Heart left ventricle (tissue), 13 donors: ENCODE measurements around the gene CYP20A1.
A peak's percentile ranks its signal among the peaks of the same experiment; 100 is the strongest.

Source experiments
- CTCF ChIP-seq, 12 donors: fragments of 200-600 bp; sonication (generic) in 4 of 12; IDR thresholded peaks; one replicate each; pipeline versions ENCODE4 v1.5.0 to v1.8.0; 2018 to 2022; ENCODE audit warnings: antibody characterized with exemption in 12 of 12, mild to moderate bottlenecking in 5 of 12
- POLR2A ChIP-seq, 2 donors: fragments of 450-650 bp; IDR thresholded peaks; one replicate each; pipeline ENCODE4 v1.6.1; 2017; ENCODE audit warnings: antibody characterized with exemption in 2 of 2, mild to moderate bottlenecking in 2 of 2, moderate library complexity in 2 of 2
- donor health status: ischemic (EF 13 %, LVEDD 7.1; RV severe dilation, severe dysfunction).
- donor health status: DM: no; HTN: yes; CAD: no.
- donor health status: DM: no; HTN: no; CAD: no.
- donor health status: ischemic (EF 25% LVEDD 6.9; RV normal size, moderate dysfunction).
- donor health status: ischemic (EF 25% LVEDD 5.7; RV mildly dilated, moderate dysfunction).
- donor health status: ischemic (EF 35%, LVEDD 5.7; RV mildly dilated, moderate dysfunction).
- donor health status: nonischemic (EF 11% LVEDD 7.7; RV severe dilation, severe dysfunction).
- donor health status: DM: yes; HTN: yes; CAD: no.
- donor health status: PGD.
- donor health status: ischemic (EF 29% LVEDD 5.4; RV normal size, mild dysfunction).
- donor health status: nonischemic (EF 23%, LVEDD 6.1; RV moderate dilation, normal function).

GRCh38 chr2:203327901-203328759, 89.3 kb downstream of the CYP20A1 start, which contains the start of gene ABI2:
- TF ChIP-seq CTCF (IDR thresholded peaks at IDR 0.05): peak in 1 of 12 donors; percentile 11
- peak in 1 of 2 donors; percentile 35 for TF ChIP-seq POLR2A (IDR thresholded peaks at IDR 0.05)
